ENCODE measurements around the gene TIAM2.

DNA sequence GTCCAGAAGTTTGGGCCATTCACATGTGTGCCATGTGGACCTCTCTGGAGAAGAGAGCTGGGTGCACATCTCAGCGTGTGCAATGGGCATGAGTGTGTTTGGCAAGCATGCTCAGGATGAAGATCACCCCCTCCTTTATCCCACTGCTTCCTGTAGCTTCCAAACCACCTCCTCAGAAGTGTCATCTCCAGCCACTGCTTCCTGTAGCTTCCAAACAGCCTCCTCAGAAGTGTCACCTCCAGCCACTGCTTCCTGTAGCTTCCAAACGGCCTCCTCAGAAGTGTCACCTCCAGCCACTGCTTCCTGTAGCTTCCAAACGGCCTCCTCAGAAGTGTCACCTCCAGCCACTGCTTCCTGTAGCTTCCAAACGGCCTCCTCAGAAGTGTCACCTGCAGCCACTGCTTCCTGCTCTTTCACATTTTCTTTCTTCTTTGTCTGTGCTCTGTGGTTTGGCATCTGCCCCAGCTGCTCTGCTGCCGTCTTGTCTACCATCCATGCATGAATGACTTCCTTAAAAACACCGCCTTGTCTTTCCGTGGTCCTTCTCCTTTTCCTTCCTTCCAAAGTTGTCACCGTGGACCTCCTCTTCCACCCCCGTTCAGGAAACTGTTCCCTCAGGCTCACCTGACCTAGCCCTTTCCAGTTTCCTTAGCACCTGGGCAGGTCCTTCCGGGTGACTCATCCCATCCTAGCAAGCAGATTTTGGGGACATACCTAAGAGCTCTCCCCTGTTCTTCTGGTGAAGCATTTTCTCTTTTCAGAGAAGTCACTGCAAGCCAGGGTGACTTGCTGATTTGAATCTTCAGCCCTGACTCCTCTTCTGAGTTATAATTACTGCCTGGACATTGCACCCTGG is 43.5 kb upstream of the TIAM2 start:
- TF ChIP-seq, protein P1, sequence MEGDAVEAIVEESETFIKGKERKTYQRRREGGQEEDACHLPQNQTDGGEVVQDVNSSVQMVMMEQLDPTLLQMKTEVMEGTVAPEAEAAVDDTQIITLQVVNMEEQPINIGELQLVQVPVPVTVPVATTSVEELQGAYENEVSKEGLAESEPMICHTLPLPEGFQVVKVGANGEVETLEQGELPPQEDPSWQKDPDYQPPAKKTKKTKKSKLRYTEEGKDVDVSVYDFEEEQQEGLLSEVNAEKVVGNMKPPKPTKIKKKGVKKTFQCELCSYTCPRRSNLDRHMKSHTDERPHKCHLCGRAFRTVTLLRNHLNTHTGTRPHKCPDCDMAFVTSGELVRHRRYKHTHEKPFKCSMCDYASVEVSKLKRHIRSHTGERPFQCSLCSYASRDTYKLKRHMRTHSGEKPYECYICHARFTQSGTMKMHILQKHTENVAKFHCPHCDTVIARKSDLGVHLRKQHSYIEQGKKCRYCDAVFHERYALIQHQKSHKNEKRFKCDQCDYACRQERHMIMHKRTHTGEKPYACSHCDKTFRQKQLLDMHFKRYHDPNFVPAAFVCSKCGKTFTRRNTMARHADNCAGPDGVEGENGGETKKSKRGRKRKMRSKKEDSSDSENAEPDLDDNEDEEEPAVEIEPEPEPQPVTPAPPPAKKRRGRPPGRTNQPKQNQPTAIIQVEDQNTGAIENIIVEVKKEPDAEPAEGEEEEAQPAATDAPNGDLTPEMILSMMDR (IDR thresholded peaks at IDR 0.05), result no peak
- TF ChIP-seq POLR2A (IDR thresholded peaks at IDR 0.05), result no peak
- TF ChIP-seq POLR2AphosphoS5 (IDR thresholded peaks at IDR 0.05), result no peak
